Measurements from ENCODE around the gene ROBO1. TPM values are rescaled to one million over a fixed set of nuclear protein-coding genes. Genes with fewer than 3 reads are reported as not detected.

Gene ROBO1
- total RNA-seq, 1 donor from 2014 or later, result 66.5 TPM

GRCh38 chr3:78701537-78701936 lies 1066.3 kb downstream of the ROBO1 start:
- Histone ChIP-seq H3K4me1 (no peaks in the 10 kb centered on the region), H3K27ac (no peak overlapping the region), H3K27me3 (no peaks in the 10 kb centered on the region), H3K36me3 (no peaks in the 10 kb centered on the region), H3K9me3 (no peaks in the 10 kb centered on the region), H3K4me3 (no peak overlapping the region)
- DNase-seq (ENCODE audit: extremely low spot score in 2 of 2), result no peak
- intact Hi-C loops (cut with DNase I), result no loop called here
- TF ChIP-seq POLR2A (IDR thresholded peaks at IDR 0.05), result no peak
- no peak for TF ChIP-seq POLR2AphosphoS5 (IDR thresholded peaks at IDR 0.05; ENCODE audit: insufficient read depth in 1 of 2, low read depth in 1 of 2)
- no peak for TF ChIP-seq CTCF (IDR thresholded peaks at IDR 0.05)

- no peaks in the 10 kb centered on the region for H3K27me3 ChIP-seq
- H3K4me3 ChIP-seq, result no peak overlapping the region
- no peaks in the 10 kb centered on the region for H3K36me3 ChIP-seq
- H3K27ac ChIP-seq, result no peak overlapping the region
- intact Hi-C loops (cut with DNase I), result no loop called here
- DNase-seq (ENCODE audit: extremely low spot score in 2 of 2), result no peak
- H3K4me1 ChIP-seq, result no peaks in the 10 kb centered on the region
- no peaks in the 10 kb centered on the region for H3K9me3 ChIP-seq
- TF ChIP-seq POLR2AphosphoS5 (IDR thresholded peaks at IDR 0.05; ENCODE audit: insufficient read depth in 1 of 2, low read depth in 1 of 2), result no peak
- TF ChIP-seq CTCF (IDR thresholded peaks at IDR 0.05), result no peak
- TF ChIP-seq POLR2A (IDR thresholded peaks at IDR 0.05), result no peak
These were observed 1069.4 kb downstream of the ROBO1 start for GRCh38 chr3:78698431-78698830.

- TF ChIP-seq CTCF (IDR thresholded peaks at IDR 0.05) (no peak), POLR2AphosphoS5 (IDR thresholded peaks at IDR 0.05; ENCODE audit: insufficient read depth in 1 of 2, low read depth in 1 of 2) (no peak)
- intact Hi-C loops (cut with DNase I), result no loop called here
- Histone ChIP-seq H3K4me1 (no peaks in the 10 kb centered on the region), H3K4me3 (no peak overlapping the region), H3K27ac (no peak overlapping the region), H3K9me3 (no peaks in the 10 kb centered on the region), H3K36me3 (no peaks in the 10 kb centered on the region), H3K27me3 (no peaks in the 10 kb centered on the region)
- no peak for DNase-seq (ENCODE audit: extremely low spot score in 2 of 2)
These were observed 1070.4 kb downstream of the ROBO1 start for GRCh38 chr3:78697426-78697825.

- intact Hi-C loops (cut with DNase I), result no loop called here
- Histone ChIP-seq H3K4me1 (no peaks in the 10 kb centered on the region), H3K27me3 (no peaks in the 10 kb centered on the region), H3K27ac (no peak overlapping the region), H3K4me3 (no peak overlapping the region), H3K9me3 (no peaks in the 10 kb centered on the region), H3K36me3 (no peaks in the 10 kb centered on the region)
- no peak for TF ChIP-seq POLR2A (IDR thresholded peaks at IDR 0.05)
- no peak for TF ChIP-seq POLR2AphosphoS5 (IDR thresholded peaks at IDR 0.05; ENCODE audit: insufficient read depth in 1 of 2, low read depth in 1 of 2)
- TF ChIP-seq CTCF (IDR thresholded peaks at IDR 0.05), result no peak
- no peak for DNase-seq (ENCODE audit: extremely low spot score in 2 of 2)
These were observed 1077.0 kb downstream of the ROBO1 start for GRCh38 chr3:78690766-78691165.

- H3K27me3 ChIP-seq, result no peaks in the 10 kb centered on the region
- no peak overlapping the region for H3K4me3 ChIP-seq
- no peaks in the 10 kb centered on the region for H3K36me3 ChIP-seq
- intact Hi-C loops (cut with DNase I), result no loop called here
- no peak overlapping the region for H3K27ac ChIP-seq
- no peak for DNase-seq (ENCODE audit: extremely low spot score in 2 of 2)
- TF ChIP-seq POLR2A (IDR thresholded peaks at IDR 0.05) (no peak), POLR2AphosphoS5 (IDR thresholded peaks at IDR 0.05; ENCODE audit: insufficient read depth in 1 of 2, low read depth in 1 of 2) (no peak), CTCF (IDR thresholded peaks at IDR 0.05) (no peak)
- no peaks in the 10 kb centered on the region for H3K4me1 ChIP-seq
- H3K9me3 ChIP-seq, result no peaks in the 10 kb centered on the region
These were observed 1078.4 kb downstream of the ROBO1 start for GRCh38 chr3:78689378-78689777.

Measured in vagina (tissue), 2 donors.